Breast epithelium (tissue), 3 donors: ENCODE results near the gene DOC2B.
A peak's percentile ranks its signal among the peaks of the same experiment; 100 is the strongest.

Source experiments
- POLR2A ChIP-seq: fragments of 450-650 bp; IDR thresholded peaks from one replicate; pipeline ENCODE4 v1.6.1; 2016; ENCODE audit warnings: antibody characterized with exemption, mild to moderate bottlenecking, moderate library complexity
- POLR2AphosphoS5 ChIP-seq, 3 donors: sonication (generic); formaldehyde crosslinking; IDR thresholded peaks; one replicate each; pipeline ENCODE4 v1.6.1; 2017; ENCODE audit warnings: antibody characterized with exemption in 3 of 3
- TF ChIP-seq, protein P1 (sequence below), 3 donors: fragments of 450-650 bp; IDR thresholded peaks; one replicate each; pipeline ENCODE4 v1.5.1; 2016 to 2017; ENCODE audit warnings: antibody characterized with exemption in 3 of 3, mild to moderate bottlenecking in 3 of 3, moderate library complexity in 3 of 3

DNA sequence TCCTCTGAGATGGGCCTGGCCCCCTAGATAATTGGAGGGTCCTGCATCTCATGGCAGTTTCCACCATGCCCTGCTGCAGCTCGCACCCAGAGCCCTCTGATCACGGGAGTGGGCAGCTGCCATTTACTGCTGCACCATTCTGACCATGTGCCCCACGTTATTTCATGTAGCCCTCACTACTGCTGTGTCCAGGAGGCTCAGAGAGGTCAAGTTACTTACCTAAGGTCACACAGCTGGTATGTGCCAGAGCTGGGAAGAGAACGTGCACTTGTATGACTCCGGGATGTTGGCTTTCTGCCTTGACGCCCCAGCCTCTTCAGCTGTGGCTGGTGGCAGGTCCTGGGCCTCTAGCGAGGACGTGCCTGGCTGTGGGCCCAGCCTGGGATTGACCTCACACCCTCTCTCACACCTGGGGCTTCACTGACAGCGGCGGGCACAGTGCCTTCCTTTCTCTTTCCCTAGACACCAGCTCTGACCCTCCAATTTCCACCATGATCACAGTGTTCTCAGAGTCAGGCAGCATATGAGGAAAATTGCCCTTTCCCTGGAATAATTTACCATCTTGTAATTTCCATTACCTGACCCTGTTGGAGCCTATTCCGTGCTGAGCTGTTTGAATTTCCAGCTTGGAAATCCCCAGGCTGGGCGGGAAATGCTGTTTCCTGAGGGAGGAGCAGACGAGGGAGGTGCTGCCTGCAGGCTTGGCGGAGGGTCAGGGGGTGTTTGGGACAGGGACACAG lies 18.5 kb upstream of the DOC2B start:
- TF ChIP-seq, protein P1, sequence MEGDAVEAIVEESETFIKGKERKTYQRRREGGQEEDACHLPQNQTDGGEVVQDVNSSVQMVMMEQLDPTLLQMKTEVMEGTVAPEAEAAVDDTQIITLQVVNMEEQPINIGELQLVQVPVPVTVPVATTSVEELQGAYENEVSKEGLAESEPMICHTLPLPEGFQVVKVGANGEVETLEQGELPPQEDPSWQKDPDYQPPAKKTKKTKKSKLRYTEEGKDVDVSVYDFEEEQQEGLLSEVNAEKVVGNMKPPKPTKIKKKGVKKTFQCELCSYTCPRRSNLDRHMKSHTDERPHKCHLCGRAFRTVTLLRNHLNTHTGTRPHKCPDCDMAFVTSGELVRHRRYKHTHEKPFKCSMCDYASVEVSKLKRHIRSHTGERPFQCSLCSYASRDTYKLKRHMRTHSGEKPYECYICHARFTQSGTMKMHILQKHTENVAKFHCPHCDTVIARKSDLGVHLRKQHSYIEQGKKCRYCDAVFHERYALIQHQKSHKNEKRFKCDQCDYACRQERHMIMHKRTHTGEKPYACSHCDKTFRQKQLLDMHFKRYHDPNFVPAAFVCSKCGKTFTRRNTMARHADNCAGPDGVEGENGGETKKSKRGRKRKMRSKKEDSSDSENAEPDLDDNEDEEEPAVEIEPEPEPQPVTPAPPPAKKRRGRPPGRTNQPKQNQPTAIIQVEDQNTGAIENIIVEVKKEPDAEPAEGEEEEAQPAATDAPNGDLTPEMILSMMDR (IDR thresholded peaks at IDR 0.05), result no peak
- no peak for TF ChIP-seq POLR2A
- peak in 1 of 3 donors; percentile 40 for TF ChIP-seq POLR2AphosphoS5 (IDR thresholded peaks at IDR 0.05)
